Mesenteric fat pad (tissue), 1 donor: Measurements from ENCODE around the gene UNC79. TPM values are rescaled to one million over a fixed set of nuclear protein-coding genes. Genes with fewer than 3 reads are reported as not detected.

Experiments
- DNase-seq: peaks from one replicate; pipeline ENCODE4 v3.0.0-alpha.2; 2020; ENCODE audit warnings: low spot score
- total RNA-seq: library from RNA; stranded (reverse); fragmentation: NEBNext Ultra II Directional; extraction: Animal tissue kit (Norgen Biotek cat#: 25700); gene quantifications from one replicate; pipeline ENCODE4 v1.2.1, GENCODE V29; 2021
- donor health status: DM: yes; HTN: yes; CAD: no.

UNC79 gene
- total RNA-seq, 1 donor from 2014 or later = 0.13 TPM

DNA sequence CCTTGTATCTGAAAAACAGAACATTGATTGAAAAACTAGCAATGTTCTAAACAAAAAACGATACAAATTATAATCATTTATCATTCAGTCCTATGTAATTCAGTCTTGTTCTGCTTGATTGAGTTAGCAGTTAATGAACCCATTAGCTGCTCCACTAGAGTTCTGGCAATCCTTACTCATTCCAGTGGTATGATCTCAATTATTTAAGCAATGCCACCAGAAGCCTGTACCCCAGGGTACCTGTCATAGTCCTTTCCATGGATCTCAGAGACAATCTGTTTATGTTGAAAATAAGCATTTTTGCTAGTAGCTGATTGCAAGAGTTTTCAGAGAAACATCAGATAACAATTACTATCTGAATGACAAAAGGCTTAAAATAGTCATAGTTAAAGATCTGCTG, 115.9 kb downstream of the UNC79 start:
- no peak for DNase-seq

DNA sequence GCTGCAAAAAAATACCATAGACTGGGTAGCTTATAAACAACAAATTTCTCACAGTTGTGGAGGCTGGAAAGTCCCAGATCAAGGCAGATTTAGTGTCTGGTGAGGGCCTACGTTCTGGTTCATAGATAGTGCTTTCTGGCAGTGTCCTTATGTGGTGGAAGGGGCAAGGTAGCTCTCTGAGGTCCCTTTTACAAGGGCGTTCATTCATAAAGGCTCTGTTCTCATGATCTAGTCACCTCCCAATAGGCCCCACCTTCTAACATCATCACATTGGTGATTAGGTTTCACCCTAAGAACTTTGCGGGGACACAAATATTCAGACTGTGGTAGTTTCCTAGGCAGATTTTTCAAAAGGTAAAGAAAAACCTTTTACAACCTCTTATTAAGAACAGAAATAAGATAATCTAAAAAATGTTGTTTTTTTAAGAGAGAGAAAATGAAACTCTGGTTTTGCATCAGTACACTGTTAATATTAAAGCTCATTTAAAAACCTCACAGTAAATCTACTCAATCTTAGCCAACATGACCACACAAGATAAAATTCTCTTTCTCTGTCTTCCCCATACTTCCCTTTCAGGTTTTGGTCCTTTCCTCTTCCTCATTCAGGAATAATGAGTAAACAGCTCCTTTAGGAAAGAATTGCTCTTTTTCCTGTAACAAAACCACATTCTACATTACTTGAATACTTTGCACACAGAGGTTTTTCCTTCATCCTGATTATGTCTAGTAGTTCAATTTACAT, 117.5 kb downstream of the UNC79 start:
- DNase-seq = no peak

DNA sequence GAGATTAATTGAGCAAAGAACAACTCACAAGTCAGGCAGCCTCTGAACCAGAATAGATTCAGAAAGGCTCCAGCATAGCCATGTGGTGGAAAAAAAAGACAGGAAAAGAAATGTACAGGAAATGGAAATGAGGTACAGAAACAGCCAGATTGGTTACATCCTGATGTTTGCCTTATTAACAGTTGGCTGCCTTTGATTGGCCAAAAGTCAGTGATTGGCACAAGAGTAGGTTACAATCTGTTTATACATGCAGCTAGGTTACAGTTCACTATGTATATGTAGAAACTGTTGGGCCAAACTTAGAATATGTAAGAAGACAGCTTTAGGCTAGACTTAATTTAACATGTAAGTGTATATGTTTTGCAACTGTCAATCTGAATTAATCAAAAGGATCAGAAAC, 118.9 kb downstream of the UNC79 start:
- no peak for DNase-seq

DNA sequence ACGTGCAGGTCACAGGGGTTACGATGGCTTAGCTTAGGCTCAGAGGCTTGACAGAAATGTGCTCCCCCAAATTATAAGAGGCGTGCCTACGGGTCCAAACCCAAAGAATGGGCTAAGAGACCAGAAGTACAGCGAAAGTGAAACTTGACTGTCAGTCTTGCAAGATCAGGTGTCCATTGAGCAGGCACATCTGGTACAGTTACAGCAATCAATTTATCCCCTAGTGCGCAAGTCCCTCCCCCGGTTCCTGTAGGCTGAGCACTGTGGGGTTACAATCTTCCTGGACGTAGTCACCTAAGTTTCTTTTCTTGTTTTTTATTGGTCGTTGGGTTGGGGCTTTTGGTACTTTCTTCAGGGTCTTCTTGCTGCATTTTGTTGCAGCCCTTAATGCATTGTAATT, 134.2 kb downstream of the UNC79 start:
- no peak for DNase-seq

DNA sequence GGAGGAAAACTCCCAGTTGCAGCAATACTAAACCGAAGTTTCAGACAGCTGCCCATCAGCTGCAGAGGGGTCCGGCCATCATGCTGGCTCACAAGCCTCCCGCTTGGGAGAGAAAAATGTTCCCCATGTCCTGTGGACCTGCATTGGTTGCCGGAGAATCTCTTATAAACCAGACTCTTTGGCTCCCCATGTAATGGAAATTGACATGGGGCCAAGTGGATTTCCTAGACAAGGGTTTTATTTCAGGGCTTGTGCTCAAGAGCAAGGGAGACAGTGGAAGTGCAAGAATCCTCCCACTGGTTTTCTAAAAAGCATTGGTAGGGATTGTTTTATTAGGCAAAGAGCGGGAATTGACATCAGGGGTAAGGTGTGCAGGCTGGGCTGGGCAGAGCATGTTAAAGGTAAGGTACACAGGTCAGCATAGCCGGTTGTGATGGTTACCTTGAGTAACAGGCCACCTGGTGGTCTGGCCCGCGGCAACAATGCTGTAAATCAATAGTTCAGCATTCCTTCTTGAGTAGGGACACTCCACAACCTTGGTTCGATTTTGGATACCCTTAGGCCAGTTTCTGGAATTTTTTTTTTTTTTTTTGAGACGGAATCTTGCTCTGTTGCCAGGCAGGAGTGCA, 135.4 kb downstream of the UNC79 start:
- DNase-seq = no peak

DNA sequence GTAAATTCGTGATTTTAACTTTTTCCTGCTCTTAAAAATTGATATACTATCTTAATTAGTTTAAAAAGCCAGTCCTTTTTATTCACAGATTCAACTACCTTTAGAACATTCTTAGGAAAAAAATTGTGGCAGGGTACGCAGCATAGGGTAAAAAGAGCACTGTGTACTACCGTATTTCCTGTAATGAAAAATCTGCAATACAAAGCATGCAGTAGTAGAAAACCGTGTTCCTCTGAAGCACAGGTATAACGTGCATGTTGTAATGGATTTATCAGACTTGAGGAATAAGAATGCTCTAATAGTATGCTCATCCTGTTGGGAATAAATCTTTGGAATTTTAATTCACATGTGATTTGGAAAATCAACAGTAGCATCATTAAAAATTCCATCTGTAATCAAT, 140.5 kb downstream of the UNC79 start:
- DNase-seq = no peak

DNA sequence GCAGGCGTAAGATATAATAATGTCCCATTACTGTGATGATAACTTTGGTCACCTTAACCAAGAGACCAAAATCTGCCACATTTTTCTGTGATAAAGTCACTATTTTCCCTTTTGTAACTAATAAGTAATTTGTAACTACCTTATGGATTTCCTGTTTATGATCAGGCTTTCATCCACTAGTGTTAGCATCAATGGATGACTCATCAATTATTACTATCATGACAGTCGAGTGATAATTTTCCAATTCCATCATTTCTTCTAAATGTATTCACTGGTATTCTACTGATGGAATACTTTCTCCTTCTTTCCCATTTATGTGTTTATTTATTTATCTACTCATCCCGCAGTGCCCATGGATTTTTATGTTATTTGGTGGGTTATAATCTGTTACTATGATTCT, 148.4 kb downstream of the UNC79 start:
- DNase-seq = no peak

DNA sequence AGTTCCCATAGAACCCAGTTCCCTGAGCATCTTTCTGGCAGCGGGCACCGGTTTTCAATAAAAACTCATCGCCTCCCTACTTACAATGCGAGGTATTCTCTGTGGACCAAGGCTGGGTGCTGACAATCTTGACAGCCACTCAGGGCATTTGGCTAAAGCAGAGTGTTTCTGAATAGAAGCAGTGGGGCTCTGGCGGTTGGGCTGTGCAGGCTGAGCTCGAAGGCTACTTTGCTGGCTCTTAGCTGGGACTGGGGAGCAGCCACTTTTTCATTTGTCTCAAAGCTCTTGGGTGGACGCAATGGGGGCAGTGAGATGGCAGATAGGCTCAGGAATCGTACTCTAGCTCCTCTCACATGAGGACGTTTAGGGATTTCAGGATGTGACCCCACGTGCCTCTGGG, 151.8 kb downstream of the UNC79 start:
- DNase-seq = no peak

DNA sequence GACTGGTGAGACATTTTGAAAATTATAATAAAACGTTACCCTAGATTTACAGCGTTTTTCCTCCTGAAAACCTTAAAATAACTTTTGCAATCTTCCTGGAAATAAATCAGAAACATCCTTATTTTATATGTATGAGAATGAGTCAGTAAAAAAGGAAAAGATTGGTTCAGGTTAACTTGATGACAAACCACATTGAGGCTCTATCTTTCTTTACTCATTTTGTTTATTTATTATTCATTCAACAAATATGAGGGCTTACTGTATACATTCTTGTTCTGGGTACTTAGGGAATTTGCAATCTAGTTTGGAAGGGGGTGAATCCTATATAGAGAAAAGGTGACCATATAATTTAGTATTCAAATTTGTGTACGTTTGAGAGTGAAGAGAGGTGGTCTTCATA, 156.6 kb downstream of the UNC79 start:
- DNase-seq = no peak

DNA sequence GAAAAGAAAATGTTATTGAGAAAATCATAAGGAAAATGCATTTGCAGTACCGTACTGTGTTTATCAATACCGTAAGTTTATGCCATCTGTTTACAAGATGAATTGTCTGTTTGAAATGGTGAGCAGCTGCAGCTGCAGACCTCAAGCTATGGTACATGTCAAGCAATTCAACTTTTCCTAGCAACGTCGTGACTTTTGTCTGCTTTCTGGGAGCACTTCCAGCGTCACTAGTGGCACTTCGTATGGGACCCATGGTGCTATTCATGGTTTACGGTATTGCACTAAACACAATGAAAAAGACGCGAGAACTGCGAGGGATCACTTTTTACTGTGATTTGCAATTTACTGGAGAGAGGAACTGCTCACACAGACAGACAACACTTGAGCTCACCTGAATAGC, 160.8 kb downstream of the UNC79 start:
- DNase-seq = no peak

DNA sequence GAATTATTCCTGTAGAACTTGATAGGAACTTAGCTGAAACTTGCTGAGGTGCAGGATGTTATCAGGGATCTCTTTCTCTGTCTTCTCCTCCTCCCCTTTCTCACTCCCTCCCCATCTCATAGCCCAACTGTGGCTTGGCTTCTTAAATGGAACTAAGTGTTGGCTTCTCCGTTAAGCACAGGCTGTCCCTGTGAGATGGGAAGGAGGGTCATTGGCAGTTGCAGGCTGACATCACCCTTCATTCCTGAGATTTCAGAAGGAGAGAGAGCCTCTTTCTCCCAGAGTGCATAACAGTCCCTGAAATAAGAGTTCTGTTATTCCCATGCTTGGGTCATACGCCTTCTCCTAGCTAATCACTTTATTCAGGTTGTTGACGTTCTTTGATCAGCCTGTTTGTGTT, 162.0 kb downstream of the UNC79 start:
- no peak for DNase-seq

DNA sequence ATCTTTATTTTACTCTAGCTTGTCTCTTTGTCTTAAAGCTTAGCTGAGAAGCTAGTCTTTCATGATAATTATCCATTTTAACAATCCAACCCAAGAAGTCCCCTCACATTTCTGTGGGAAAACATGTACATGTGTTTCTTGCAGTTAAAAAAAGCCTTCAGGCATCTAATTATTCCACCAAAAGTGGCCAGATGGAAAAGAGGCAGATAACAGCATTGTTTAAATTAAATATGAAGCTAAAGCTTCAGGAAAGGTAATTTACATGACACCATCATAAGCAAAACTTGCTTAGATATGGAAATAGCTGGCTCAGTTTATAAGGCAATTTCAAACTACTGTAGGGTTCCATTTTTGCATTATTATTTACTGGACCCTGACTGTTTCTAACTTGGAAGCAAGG, 175.4 kb downstream of the UNC79 start:
- DNase-seq = no peak

DNA sequence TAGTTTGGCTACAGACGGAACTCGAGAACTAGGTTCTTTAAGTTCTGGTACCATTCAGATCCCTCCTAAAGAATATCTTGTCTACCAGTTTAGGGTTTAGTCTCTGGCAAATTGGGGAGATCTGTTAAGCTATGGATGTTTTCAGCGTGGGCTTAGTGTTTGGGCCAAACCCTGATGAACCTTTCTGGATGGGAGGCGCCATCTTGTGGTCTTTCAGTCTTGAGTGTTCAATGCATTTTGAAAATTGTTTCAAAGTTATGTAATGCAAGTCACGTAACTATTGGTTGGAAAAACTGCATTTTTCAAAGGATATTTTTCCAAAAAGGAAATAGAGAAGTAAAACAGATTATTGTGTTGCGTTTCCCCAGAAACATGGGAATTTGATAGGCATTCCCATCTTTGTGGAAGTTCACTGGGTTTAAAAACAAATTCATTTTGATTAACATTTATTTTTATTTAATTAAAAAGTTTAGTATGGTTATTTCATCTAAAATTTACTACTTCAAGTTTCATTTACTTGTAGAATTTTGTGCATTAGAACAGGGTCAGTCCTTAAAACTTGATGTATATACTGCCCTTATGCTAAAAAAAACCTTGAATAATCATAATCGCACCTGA, 188.5 kb downstream of the UNC79 start:
- no peak for DNase-seq

DNA sequence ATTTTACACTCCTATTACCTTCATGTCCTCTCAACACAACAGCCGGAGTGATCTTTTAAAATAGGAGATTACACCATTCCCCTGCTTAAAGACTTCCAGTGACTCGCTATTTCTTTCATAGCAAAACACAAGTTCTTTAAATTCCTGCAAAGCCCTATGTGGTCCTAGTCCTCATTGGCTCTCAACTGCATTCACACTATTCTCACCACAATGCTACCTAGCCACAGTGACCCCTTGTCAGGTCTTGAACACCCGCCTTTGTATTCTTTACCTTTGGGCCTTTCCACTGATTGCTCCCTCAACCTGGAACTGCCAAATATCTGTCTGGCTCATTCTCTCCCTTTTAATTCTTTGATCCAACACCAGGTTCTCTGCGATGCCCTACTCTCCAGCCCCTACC, 197.3 kb downstream of the UNC79 start:
- DNase-seq = no peak

DNA sequence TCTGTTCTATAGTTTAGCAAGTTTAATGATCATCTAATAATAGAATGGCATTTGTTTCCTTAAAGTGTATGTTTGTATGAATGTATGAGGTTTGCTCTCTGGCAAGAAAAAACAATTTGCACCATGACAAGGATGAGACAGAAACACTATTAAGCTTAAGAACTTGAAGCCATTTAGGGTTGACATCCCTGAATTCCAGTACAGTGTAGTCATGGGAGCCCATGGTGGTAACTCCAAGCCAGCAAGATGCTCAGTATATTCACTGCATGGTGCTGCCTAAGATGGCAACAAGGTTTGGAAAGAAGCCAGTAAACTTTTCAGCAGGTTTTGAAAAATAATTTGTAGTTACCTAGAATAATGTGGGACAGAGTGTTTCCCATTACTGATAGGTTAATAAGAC, 198.9 kb downstream of the UNC79 start:
- no peak for DNase-seq

DNA sequence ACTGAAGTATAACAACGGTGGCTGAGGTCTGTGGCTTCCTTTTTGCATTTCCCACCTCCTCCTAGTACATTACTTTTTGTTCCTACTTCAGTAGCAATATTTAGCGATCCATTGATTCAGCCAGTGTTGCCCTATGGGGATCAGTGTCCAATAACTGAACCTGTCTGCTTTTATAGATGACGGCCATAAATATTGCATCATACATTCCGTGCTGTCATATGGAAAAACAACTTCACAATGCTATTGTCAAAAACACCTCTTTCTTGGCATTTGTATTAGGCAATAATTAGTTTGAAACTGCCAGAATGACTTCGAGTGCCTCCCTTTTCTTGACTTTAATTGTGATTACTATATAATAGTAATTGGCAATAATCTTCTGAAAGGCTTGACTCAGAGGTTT, 208.1 kb downstream of the UNC79 start:
- DNase-seq = no peak

DNA sequence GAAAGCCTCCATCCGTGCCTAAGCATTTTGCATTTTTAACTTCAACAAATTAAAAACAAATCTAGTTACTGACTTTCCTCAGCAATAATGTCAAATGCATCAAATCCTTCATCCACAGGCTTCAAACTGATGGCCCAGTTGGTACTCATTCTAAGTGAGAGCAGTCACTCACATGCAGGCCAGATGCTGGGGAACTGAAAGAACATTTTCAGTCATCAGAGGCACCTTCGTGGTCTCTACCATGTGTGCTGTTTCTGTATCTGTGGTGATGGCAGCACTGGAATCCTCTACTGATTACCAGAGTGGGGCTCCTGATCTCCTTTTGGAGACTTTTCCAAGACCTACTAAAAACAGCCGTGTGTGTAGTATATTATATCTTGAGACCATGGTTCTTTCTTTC, 212.4 kb downstream of the UNC79 start:
- DNase-seq = no peak

DNA sequence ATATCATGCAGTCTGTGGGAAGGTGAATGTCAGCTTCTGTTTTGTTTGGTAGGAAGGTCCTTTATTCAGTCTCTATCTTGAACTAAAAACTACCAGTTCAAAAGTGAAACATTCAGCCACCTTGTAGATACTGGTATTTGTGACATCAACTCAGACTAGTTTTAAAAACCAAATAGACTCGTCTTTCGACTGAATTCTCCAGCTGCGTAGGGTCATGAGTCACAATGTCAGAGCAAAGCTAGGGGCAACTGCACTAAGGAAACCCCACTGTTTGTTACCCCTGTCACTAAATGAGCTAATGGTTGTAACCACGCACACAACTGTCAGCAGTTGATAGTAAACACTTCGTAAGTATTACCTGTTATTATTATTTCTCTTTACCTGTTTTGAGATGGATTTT, 212.9 kb downstream of the UNC79 start:
- no peak for DNase-seq

DNA sequence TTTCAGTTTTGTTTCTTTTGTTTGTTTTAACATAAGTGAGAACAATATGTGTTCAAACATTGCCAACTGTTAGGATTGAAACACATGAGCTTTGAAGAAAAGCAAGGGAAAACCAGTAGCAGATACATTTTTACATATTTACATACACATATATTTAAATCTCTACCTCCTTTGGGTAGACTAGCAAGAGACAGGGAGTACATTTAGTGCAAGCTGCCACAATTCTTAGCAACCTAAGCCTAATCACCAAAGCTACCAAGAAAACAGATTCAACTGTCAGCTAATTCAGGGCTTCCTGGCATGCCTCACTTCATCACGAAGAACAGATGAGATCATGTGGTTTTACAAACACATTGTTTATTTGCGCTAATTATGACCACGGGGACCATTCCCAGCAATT, 214.5 kb downstream of the UNC79 start:
- DNase-seq = no peak

DNA sequence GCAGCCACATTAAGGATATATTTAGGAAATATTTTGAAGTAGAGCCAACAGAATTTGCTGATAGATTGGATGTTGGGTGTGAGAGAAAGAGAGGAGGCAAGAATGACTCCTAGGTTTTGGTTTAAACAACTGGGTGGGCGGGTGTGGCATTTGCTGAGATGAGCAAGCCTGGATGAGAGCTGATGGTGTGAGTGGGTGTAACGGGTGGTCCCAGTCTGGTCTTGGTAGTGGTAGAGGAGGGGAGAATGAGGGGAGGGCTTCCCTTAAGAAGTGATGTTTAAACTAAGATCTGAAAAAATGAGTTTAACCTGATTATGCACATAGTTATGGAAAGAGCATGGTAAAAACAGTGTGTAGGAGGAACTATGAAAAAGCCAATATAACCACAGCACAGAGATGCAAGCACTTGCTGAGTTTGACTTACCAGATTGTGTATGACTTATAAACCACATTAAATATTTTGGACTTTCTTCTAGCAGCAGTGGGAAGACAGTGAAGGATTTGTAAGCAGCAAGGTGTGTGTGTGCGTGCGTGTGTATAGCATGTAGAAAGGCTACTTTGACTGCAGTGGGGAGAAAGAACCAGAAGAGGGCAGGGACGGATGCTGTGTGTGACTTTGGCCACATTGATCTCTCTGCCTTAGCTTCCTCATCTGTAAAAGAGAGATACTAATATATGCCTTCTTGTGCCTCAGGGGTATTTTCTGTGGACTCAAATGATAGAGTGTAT, 217.9 kb downstream of the UNC79 start:
- DNase-seq = no peak

DNA sequence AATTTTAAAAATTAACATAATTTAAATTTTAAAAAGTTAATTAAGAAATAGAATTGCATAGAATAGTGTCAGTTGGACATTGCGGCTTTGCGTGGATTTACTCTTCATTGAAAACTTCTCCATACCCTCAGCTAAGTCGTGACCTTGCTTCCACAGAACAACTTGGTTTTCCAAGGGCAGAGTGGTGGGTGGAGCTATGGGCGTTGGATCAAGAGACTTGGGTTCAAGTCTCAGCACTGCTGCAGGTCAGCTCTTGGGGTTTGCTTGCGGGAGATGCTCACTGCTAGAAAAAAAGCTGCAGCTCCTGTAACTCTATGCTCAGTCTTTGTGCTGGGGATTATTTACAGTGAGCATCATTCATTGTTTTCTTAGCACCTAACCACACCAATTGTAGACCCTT, 223.9 kb downstream of the UNC79 start:
- DNase-seq = no peak

DNA sequence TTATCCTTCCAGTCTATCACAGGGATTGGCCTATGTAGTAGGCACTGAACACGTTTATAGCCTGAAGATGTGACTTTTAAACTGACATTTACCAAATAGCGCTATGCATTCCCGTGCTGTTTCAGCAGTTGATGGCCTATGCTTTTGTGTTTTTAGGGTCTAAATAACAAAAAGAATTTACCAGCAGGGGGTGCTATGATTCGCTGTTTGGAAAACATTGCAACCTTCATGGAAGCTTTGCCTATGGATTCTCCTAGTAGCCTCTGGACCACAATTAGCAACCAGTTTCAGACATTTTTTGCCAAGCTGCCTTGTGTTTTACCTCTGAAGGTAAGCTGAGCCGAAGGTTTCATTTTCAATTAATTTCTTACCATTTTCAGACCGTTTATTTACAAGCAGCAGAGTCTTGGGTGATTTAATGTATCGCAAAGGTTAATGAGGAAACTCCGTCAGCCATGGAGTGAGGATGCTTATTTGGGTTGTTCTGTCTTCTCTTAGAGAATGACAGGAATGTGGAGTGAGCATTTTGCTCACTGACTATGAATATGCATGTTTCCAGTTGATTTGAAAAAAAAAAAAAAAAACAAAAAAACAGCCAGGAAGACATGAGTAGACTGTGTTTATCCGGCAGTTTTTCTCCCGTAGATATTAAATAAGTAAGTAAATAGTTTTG, 224.5 kb downstream of the UNC79 start:
- no peak for DNase-seq
